Heart left ventricle (tissue), 13 donors: ENCODE results near the gene ASAP2.

ENCODE experiments used
- CTCF ChIP-seq, 12 donors: fragments of 200-600 bp; sonication (generic) in 4 of 12; IDR thresholded peaks; one replicate each; pipeline versions ENCODE4 v1.5.0 to v1.8.0; 2018 to 2022; ENCODE audit warnings: antibody characterized with exemption in 12 of 12, mild to moderate bottlenecking in 5 of 12
- POLR2A ChIP-seq, 2 donors: fragments of 450-650 bp; IDR thresholded peaks; one replicate each; pipeline ENCODE4 v1.6.1; 2017; ENCODE audit warnings: antibody characterized with exemption in 2 of 2, mild to moderate bottlenecking in 2 of 2, moderate library complexity in 2 of 2
- donor health status: ischemic (EF 13 %, LVEDD 7.1; RV severe dilation, severe dysfunction).
- donor health status: DM: no; HTN: yes; CAD: no.
- donor health status: DM: no; HTN: no; CAD: no.
- donor health status: ischemic (EF 25% LVEDD 6.9; RV normal size, moderate dysfunction).
- donor health status: ischemic (EF 25% LVEDD 5.7; RV mildly dilated, moderate dysfunction).
- donor health status: ischemic (EF 35%, LVEDD 5.7; RV mildly dilated, moderate dysfunction).
- donor health status: nonischemic (EF 11% LVEDD 7.7; RV severe dilation, severe dysfunction).
- donor health status: DM: yes; HTN: yes; CAD: no.
- donor health status: PGD.
- donor health status: ischemic (EF 29% LVEDD 5.4; RV normal size, mild dysfunction).
- donor health status: nonischemic (EF 23%, LVEDD 6.1; RV moderate dilation, normal function).

- TF ChIP-seq CTCF (IDR thresholded peaks at IDR 0.05), result no peak
- no peak for TF ChIP-seq POLR2A (IDR thresholded peaks at IDR 0.05)
Measured at GRCh38 chr2:9334761-9335160, 128.1 kb downstream of the ASAP2 start.
